ENCODE data around the gene KCNN4.
"Not testable (repeated sequence)": the region's sequence is repeated elsewhere in the genome, so short reads cannot be mapped to it uniquely, and the experiment has no call there.

The KCNN4 gene

DNA sequence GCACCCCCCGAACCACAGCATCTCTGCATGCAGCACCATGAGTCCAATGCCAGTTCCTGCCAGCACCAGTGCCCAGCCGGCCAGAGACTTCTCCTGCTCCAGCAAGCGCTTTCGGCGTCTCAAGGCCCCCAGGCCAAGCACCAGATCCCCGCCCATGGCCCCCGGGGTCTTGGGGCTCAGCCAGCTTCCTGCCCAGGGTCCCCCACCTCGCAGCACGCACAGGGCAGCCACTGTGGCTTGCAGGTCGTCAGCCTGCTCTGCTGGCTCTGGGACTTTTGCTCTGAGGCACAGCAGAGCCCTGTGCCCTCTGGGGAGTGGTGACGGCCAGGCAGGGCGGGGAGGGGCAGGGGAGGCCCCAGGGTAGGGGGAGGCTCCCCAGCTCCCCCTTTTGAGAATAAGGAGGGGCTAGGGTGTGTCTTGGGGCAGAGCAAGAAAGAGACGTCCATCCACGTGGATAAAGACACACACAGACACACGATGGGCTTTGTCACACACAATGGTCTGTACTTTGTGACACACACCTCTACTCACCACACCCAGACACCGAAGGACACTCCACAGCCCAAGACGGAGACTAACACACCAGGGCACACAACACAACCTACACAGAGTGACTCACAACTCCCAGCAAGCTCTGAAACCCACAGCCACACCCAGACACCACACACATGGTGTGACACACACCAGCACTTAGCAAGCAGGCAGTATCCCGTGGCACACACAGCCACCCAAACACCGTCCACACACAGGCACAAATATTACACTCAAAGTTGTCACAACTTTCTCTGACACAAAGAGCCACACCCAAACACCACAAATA is at the start of gene KCNN4:
KCNN4 (minus strand) TSS at position 268 of the 820 bp plus-strand sequence; CDS start at position 156, 112 bp downstream.
- peak; percentile 53 to 82 for DNase-seq (ENCODE audit: extremely low read depth in 1 of 2, low read depth in 1 of 2)

DNA sequence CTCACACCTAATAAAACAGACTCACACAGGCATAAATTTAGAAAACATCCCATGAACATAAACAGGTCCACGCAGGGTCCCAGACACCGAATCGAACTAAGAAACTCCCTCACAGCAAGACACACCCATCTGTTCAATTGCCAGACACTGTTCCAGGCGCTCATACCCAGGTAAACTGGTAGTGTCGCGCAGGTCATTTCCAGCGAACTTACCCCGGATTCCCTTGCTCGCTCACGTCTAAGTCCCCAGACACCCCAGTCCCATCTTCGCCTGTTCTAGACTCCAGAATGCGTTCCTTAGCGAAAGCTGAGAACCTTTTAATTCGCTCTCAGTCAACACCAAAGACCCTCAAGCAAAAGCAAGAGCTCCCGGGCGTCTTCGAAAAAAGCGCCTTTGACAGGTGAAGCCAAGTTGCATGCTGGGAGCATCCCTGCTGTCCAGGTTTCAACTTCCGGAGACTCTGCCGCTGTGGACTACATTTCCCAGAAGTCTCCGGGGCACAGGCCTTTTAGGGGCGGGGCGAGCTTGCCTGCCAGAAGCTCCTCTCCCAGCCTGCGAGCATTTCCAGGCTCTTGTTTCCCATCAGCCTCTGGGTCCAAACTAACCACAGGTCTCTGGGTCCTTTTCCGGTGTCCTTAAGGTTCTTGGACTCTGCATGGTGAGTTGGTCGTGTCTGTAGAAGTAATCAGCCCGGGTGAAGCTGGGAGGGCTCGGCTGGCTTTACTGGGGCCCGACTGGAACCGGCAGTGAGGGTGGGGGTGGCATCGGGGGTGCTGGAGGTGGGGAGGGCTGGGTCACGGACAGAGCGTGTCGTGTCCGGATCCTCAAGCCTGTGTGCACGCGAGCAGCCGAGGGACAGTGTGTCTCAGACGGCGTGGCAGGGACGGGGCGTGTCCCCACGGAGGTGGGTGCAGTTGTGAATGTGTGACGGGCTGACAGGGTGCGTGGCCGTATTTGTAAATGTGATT is 46.3 kb upstream of the KCNN4 start, which contains the start of gene ZNF283:
ZNF283 (plus strand) TSS at position 535 of the 968 bp plus-strand sequence. CDS start 6,184 bp downstream, outside the sequence.
- DNase-seq (ENCODE audit: extremely low read depth in 1 of 2, low read depth in 1 of 2), result peak; percentile 61 to 74

DNA sequence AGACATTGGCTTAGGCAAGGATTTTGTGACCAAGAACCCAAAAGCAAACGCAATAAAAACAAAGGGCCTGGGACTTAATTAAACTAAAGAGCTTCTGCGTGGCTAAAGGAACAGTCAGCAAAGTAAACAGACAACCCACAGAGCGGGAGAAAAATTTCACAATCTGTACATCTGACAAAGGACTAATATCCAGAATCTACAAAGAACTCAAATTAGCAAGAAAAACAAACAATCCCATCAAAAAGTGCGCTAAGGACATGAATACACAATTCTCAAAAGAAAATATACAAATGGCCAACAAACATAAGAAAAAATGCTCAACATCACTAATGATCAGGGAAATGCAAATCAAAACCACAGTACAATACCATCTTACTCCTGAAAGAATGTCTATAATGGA is 43.8 kb upstream of the KCNN4 start:
- DNase-seq (ENCODE audit: extremely low read depth in 1 of 2, low read depth in 1 of 2), result not testable (repeated sequence)

DNA sequence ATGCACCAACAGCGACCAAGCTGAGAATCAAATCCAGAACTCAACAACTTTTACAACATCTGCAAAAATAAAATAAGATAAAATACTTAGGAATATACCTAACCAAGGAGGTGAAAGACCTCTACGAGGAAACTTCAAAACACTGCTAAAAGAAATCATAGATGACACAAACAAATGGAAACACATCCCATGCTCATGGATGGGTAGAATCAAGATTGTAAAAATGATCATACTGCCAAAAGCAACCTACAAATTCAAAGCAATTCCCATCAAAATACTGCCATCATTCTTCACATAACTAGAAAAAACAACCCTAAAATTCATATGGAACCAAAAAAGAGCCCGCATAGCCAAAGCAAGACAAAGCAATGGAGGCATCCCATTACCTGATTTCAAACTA is 43.1 kb upstream of the KCNN4 start:
- not testable (repeated sequence) for DNase-seq (ENCODE audit: extremely low read depth in 1 of 2, low read depth in 1 of 2)

DNA sequence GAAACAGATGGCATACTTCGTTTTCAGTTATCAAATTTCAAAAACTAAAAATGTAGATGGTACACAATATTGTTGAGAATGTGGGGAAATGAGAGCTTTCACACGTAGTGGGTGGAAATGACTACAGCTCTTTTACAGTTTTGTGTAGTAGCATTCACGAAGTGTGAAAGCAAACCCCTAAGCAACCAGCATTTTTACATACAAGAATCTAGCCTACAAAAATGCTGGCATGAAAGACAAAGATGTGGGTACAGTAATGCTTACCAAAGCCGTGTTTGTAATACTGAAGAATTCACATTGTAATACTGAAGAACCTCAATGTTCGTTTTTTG is 40.1 kb upstream of the KCNN4 start:
- no peak for DNase-seq (ENCODE audit: extremely low read depth in 1 of 2, low read depth in 1 of 2)

DNA sequence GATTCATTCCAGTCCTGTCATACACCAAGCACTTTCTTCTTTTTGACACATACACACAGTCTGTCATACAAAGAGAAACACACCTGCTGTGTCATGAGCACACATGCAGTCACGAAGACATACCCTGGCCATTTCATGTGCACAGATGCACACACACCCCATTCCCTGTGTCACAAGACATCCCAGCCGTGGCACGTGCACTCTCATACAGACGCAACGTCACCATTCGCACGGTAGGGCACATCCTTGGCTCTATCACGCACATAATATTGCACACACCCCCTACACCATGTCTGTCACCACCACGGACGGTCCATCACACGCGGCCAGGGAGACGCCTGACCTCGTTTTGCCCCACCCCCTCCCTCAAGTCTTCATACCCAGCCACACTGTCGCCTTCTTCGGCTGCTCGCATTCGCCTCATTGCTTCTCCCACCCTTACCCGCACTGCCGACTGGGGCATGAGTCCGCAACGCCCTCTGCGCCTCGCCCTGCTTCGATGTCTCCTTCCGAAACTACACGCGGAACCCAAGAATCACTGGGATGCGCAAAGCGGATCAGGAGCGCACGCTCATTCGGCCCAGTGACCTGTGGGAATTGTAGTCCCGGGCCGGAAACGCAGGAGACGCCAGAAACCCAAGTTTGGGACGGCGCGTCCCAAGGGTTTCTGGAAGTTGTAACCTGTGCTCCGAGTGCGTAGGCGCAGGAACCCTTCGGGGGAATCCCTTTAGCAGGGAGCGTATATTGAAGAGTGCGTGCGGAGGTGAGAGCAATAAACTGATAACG is 39.5 kb upstream of the KCNN4 start:
- DNase-seq (ENCODE audit: extremely low read depth in 1 of 2, low read depth in 1 of 2), result peak in 1 of 2 donors; percentile 11

DNA sequence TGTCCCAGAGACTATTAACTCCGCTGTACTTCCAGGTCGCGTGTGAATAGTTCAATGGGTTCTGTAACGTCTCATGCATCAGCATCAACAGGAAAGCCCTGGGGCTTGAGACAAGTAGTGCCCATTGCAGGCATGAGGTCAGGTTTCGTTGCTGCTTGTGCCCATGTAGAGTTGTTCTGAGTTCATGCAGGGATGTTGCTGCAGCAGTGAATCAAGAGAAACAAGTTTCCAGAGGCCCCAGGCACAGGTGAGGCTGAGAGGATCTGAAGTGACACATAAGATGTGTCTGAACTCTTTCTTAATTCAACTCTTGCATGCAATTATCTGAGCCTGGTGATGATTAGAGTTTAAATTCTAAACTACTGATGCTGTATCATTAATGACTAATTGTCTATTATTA is 37.7 kb upstream of the KCNN4 start:
- no peak for DNase-seq (ENCODE audit: extremely low read depth in 1 of 2, low read depth in 1 of 2)

DNA sequence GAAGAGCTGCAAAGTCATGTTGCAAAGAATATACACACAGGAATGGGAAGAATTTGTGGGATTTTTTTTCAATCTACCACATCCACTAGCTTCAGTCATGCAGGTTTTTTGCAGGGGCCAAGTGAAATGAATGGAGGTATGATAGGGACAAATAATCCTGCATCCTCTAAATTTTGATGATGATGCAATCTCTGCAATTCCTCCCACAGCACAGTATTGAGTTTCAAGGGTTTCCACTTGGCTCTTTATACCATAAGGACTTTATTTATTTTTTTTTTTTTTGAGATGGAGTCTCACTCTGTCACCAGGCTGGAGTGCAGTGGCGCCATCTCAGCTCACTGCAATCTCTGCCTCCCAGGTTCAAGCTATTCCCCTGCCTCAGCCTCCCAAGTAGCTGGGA is 36.7 kb upstream of the KCNN4 start:
- not testable (repeated sequence) for DNase-seq (ENCODE audit: extremely low read depth in 1 of 2, low read depth in 1 of 2)

DNA sequence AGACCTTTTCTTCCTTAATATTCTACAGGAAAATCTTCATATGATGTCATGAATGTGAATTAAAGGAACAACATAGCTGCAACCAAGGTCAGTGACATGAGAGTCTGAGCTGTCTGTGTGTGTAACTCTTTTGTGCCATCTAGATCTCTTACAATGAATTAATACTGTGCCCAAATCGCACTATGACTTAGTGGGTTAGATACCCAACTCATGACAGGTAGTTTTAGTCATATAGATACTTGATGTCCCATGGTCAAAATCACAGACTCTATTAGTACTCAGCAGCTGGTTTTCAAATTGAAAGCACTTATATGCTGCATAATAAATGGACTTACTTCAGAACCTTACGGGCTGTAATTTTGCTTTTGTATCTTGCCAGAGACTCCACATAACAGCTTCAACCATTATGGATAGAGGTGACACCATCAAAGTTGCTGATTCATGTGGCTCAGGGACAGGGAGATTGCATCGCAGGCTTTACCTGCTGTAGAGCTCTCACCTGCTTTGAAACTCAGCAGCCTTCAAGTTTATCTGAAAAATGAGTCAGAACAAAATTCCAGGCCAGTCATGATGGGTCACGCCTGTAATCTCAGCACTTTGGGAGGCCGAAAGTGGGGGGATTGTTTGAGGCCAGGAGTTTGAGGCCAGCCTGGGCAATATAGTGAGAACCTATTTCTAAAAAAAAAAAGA is 34.0 kb upstream of the KCNN4 start:
- DNase-seq (ENCODE audit: extremely low read depth in 1 of 2, low read depth in 1 of 2), result no peak

DNA sequence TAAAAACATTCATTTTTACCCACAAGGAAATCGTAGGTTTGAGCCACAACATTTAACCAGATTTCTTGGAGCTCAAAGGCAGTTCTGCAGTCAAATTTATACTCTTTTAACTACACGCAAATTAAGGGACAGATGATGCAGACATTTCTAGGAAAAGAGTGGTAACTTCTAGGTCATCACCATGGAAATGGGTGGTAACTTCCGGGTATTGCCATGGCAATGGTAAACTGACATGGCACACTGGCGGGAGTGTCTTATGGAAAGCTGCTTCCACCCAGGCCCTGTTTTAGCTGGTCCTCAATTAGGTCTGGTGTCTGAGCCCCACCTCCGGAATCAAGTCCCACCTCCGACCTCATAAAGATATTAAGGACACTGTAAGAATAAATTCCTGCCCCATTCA is 31.9 kb upstream of the KCNN4 start:
- DNase-seq (ENCODE audit: extremely low read depth in 1 of 2, low read depth in 1 of 2), result no peak

DNA sequence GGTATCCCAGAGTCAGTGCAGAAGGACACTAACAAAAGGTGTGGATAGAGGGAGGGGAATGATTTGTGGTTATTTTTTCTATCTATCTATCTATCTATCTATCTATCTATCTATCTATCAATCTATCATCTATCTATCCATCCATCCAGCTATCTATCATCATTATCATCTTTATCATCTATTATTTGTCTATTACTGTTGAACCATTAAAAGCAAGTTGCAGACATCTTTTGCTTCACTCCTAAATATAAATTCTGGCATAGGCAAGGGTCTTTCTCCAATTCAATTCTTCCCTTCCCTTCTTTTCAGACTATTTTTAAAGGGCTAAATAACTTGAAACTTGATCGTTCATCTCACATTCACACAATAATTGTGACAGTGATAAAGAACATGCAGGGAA is 31.5 kb upstream of the KCNN4 start:
- no peak for DNase-seq (ENCODE audit: extremely low read depth in 1 of 2, low read depth in 1 of 2)

DNA sequence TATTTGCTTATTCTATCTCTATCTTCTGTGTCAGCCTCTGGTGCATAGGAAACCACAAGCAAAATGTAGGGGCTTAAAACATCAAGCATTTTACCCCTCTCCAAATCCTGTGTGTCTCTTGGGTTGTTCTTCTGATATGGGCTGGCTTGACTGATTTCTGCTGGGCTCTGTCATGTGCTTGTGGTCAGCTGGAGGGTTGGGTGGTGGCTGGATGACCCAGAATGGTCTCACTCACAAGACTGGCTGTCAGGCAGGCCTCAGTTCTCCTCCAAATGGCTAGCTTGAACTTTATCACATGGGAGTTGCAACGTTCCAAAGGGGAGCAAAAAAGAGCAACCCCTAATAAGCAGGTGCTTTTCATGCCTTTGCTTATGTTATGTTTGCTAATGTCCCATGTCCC is 31.1 kb upstream of the KCNN4 start:
- no peak for DNase-seq (ENCODE audit: extremely low read depth in 1 of 2, low read depth in 1 of 2)

DNA sequence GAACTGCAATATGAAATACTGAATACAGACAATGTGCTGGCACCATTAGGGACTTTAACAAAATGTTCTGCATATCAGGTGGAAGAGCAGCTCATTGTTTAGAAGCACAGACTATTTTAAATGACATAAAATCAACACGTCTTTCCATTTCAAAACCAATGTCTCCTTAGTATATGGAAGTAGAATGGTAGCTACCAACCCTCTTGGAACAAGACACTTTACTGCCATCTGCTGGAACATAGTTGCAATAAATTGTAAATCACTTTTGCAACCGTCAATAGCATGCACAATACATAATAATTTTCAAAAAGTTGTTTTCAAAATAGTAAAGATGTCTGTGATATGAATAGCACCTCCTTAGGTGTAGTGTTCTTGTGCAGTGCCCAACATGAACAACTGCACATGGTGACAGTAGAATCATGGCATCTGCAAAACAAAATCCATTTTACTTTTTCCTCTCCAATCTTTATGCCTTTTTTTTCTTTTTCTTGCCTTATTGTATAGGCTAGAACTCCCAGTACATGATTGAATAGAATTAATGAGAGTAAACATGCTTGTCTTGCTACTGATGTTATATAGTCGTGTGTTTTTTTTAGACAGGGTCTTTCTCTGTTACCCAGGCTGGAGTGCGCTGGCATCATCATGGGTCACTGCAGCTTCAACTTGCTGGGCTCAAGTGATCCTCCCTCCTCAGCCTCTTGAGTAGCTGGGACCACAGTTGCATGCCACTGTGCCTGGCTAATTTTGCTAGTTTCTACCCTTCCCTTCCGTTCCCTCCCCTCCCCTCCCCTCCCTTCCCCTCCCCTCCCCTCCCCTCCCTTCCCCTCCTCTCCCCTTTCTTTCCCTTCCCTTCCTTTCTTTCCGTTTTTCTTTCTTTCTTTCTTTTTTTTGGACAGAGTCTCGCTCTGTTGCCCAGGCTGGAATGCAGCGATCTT is 29.3 kb upstream of the KCNN4 start:
- DNase-seq (ENCODE audit: extremely low read depth in 1 of 2, low read depth in 1 of 2), result no peak

DNA sequence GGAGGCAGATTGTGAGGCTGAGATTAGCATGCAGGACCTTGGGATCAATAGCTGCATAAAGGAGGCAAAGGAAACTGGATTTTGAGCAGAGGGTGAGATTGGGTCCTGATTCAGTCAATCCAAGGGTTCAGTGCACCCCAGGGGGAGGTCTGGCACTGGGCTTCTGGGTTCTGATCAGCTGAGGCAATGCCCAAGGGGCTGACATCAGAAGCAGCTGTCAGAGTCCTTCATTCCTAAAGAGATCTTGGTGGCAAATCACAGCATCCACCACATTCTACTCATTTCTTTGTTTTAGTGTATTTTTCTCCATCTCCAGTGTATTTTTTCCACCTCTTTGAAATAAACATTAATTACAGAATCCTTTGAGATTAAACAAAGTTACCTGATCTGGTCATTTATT is 26.9 kb upstream of the KCNN4 start:
- no peak for DNase-seq (ENCODE audit: extremely low read depth in 1 of 2, low read depth in 1 of 2)

DNA sequence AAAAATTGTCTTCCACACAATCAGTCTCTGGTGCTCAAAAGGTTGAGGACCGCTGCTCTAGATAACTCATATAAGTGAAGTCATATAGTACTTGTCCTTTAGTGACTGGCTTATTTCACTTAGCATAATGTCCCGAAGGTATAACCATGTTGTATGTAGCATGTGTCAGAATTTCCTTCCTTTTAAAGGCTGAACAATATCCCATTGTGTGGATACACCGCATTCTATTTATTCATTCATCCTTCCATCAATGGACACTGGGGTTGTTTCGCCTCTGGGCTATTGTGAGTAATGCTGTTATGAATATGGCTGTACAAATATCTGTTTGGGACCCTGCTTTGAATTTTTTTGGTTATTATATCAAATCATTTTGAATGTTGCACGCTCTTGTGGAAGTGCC is 26.1 kb upstream of the KCNN4 start:
- no peak for DNase-seq (ENCODE audit: extremely low read depth in 1 of 2, low read depth in 1 of 2)

DNA sequence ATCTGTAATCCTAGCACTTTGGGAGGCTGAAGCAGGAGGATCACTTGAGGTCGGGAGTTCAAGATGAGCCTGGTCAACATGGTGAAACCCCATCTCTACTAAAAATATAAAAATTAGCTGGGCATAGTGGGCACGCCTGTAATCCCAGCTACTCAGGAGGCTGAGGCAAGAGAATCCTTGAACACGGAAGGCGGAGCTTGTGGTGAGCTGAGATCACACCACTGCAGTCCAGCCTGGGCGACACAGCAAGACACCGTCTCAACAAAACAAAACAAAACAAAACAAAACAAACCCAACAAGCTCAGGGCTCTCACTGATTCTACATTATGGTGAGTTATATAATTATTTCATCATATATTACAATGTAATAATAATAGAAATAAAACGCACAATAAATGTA is 25.6 kb upstream of the KCNN4 start:
- not testable (repeated sequence) for DNase-seq (ENCODE audit: extremely low read depth in 1 of 2, low read depth in 1 of 2)

DNA sequence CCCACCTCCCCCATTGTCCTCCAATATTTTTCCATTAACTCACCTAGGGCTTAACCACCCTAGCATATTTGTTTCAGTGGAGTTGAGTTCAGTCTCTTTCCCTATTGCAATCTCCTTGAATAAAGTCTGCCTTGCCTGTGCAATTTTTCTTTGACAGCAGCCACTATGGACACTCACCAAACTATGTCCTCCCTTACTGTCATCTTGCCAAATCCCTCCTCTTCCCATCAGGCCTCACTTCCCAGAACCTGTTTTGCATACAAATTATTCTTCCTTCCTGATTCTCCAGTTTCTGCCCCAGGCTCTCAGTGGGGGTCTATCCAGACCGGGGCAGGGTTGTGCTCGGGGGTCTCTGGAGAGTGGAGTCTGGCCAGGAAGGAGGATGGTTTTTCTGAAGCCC is 23.7 kb upstream of the KCNN4 start:
- no peak for DNase-seq (ENCODE audit: extremely low read depth in 1 of 2, low read depth in 1 of 2)

DNA sequence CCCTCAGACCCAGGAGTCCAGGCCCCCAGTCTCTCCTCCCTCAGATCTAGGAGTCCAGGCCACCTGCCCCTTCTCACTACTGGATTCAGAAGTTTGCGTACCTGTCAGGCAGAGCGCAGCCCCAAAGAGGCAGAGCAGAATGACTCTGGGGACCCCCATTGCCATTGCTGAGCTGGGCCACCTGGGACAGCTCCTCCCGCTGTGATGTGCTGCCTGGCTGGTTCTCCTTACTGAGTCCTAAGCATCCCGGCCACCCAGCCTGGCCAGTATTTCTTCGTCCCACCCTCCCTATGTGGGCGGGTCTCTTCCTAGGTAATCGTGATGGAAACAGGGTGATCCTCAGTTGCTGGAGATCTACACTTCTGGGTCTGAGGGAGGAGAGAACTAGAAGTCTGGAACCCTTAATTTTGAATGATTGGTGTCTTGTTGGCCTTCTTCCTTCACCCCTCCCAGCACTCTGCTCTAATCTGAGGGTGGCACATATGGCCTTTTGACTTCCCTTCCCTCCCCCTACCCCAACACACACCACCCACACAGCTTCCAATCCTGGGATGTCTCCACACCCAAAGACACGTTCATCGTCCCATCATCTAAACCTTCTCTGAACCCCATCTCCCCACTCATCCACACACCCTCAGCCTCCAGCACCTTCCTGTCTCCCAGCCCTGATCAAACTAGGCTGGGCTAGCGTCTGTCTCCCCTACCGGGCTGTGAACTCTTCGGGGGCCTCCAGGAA is 21.6 kb upstream of the KCNN4 start, which contains the start of gene LYPD5:
LYPD5 (minus strand) TSS at position 232 of the 736 bp plus-strand sequence; CDS start at position 165, 67 bp downstream.
- DNase-seq (ENCODE audit: extremely low read depth in 1 of 2, low read depth in 1 of 2), result no peak

All from stimulated activated CD8-positive, alpha-beta memory T cell treated with anti-CD3 and anti-CD28 coated beads, Interleukin-7, amount 100 ng/mL, for 48 hours (primary cell).